ENCODE results near the gene CHRNG. TPM values are rescaled to one million over a fixed set of nuclear protein-coding genes. Genes with fewer than 3 reads are reported as not detected.

CHRNG gene
- total RNA-seq, 1 donor from 2014 or later, result not detected

DNA sequence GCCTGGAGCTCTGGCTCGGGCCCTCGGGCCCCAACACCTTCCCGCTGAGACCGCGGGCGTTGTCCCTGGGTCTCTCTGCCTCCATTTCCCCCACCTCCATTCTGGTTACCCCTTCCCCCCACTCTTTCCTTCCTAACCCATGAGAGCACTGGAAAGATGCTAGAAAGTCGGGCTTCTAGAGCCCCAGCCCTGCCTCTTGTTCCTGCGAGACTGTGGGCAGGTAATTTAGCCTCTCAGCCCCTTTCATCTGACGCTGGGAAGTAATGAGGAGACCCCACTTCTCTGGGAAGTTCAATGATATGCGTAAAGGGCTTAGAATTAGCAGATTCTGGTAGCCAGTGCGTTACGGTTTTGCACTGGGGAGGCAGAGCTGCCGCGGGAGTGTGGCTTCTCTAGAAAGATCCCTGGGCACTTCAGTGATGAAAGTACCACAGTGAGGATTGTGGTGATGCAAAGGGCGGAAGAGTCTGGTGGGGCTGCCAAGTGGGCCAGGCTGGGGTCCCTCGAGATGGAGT lies 35.6 kb upstream of the CHRNG start:
- no peak for ATAC-seq
- intact Hi-C loops (cut with DNase I), result no loop called here
- DNase-seq (ENCODE audit: missing footprints), result no peak

DNA sequence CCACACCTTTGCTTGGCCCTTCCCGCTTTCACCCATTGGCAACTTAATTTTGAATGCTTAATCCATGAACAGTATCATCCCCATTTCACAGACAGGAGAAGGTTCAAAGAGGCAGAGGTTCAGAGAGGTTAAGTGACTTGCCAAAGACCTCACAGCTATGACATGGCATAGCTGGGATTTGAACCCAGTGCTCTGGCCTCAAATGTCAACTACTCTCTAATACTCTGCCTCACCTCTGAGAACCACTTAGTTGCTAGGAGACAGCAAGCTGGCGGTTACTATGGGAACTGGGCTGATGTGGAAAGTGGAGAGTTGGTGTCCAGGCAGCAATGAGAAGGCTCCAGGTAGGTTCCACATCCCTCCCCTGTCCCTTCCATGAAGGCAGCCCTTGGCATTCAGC lies 35.1 kb upstream of the CHRNG start:
- no peak for ATAC-seq
- intact Hi-C loops (cut with DNase I), result no loop called here
- DNase-seq (ENCODE audit: missing footprints), result no peak

DNA sequence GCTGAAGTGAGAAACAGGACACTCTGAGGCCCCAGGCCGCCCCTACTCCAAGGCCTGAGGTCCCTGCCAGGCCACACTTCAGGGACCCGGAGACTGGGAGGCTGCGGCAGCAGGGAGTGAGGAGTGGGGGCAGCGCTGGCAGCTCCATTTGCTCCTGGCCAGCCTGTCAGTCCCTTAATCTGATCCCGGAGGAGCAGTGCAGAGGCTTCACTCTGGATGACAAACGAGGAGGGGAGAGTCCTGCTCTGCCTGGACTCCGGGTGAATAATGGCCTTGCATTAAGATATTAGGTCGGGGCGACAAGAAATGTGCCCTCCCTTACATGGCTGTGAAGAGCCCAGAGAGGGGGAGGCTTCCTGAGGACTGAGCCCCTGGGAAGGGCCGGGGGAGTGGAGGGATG lies 33.6 kb upstream of the CHRNG start:
- no peak for DNase-seq (ENCODE audit: missing footprints)
- ATAC-seq, result no peak
- intact Hi-C loops (cut with DNase I), result no loop called here

DNA sequence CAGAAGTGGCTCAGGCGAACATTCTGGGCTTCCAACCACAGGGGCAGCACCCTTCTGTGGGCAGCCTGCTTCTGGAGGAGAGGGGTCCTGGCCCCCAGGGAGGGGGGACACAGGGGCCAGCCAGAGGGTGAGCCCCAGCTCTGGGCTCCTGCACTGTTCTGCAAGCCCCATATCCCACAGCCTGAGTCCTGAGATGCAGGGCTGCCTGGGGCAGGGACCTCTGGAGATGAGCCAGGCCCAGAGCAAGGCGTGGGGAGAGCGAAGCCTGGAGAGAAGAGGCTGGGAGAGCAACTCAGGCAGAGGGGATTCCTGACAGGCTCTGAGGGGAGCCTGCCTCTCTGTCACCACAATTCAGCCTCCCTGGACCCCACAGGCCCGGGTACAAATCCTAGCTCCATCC lies 32.8 kb upstream of the CHRNG start:
- intact Hi-C loops (cut with DNase I), result no loop called here
- ATAC-seq, result no peak
- DNase-seq (ENCODE audit: missing footprints), result no peak

GRCh38 chr2:232508251-232508650 lies 31.2 kb upstream of the CHRNG start:
- no peak for ATAC-seq
- intact Hi-C loops (cut with DNase I), result no loop called here
- DNase-seq (ENCODE audit: missing footprints), result no peak

DNA sequence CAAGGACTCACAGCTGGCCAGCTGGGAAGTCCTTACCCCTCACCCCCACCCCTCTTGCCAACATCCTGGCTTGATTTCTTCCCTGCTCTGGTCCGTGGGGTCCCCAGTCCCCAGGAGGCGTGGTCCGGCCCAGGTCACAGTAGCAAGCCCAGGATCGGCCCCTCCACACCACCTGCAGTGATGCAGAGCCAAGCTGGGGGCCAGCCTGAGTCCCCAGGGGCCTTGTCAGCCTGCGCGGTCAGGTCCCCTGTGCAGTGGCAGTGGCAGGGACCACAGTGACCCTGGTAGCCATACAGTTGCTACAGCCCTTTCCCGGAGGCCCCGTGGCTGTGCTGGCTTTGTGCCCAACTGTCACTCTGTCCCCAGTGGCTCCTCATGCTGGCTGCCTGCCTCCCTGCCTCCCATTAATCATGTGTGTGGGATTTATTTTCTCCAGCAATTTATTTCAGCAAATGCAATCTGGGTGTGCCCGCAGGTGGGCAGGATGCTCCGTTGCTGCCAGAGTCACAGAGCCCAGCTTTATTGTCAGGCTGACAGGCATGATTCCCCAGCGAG lies 28.1 kb upstream of the CHRNG start:
- intact Hi-C loops (cut with DNase I), result no loop called here
- ATAC-seq (peak; percentile 53), DNase-seq (ENCODE audit: missing footprints) (no peak)

GRCh38 chr2:232512602-232513001 lies 26.9 kb upstream of the CHRNG start:
- no peak for DNase-seq (ENCODE audit: missing footprints)
- intact Hi-C loops (cut with DNase I), result no loop called here
- ATAC-seq, result no peak

- no peak for DNase-seq (ENCODE audit: missing footprints)
- ATAC-seq, result no peak
- intact Hi-C loops (cut with DNase I), result no loop called here
Observed at GRCh38 chr2:232513353-232513752, 26.1 kb upstream of the CHRNG start.

DNA sequence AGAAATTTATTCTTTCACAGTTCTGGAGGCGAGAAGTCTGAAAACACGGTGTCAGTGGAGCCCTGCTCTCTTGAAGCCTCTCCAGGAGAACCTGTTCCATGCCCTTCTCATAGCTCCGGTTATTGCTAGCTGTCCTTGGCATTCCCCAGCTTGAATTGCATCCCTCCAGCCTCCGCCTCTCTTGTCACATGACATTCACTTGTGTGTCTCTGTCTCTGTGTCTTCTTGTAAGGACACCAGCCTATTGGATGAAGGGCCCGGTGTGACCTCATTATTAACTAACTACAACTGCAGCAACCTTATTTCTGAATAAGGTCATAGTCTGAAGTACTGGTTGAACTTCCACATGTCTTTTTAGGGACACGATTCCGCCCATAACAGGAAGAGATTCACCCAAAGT lies 23.9 kb upstream of the CHRNG start:
- intact Hi-C loops (cut with DNase I), result no loop called here
- DNase-seq (ENCODE audit: missing footprints) (no peak), ATAC-seq (no peak)

DNA sequence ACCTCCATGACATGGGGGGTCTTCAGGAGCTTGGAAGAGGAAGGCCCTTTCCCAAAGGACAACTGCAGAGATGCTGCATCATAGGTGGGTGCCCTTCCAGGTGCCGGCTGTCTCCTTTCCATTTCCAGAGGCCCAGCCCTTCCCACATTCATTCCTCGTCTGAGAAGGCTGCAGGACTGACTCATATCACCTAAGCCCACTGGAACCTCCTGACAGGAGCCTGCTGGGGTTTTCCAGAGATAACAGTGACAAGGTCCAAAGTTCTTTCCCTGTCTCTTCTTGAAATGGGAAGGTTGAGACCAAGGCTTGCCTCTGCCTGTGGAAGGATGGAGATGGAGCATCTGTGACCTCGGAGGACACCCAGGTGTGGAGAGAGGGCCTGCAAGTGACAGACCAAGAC lies 22.9 kb upstream of the CHRNG start:
- no peak for ATAC-seq
- no peak for DNase-seq (ENCODE audit: missing footprints)
- intact Hi-C loops (cut with DNase I), result no loop called here

- intact Hi-C loops (cut with DNase I), result no loop called here
Observed at GRCh38 chr2:232518844-232519243, 20.6 kb upstream of the CHRNG start.

DNA sequence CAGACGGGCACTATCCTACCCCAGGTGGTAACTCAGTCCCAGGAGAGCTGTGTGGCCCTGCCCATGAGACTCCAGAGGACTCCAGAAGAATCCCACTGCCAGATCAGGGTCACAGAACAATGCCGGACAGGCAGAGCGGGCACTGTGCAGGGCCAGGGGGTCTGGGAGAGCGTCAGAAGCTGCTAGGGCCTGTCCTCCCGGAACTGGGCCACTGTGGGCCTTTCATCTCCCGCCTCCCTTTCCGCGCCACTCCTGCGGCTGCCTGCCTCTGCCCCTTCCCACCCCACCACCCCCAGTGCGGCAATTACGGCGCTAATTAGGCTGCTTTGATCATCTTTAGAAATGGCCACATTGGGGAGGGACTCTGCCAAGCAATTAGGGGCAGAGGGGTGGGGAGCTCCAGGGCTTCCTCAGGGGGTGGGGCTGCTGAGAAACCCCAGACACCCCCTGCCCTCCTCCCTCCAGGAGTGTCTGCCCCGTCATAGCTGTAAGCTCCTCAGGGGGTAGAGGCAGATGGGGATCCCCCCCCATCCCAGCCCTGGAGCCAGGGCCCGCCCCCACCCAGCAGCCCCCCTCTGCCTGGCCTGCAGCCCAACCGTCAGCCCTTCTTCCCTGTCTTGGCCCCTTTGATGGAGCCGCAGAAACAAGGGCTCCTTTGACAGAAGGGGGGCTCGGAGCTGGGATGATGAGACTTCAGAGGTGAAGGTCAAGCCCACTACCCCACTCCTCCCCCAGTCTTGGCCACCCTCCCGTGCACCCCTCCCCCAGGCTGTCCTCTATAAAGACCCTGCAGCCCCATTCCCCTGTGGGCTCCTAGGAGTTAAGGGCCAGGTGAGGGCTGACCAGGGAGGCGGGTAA lies 19.7 kb upstream of the CHRNG start, which contains the start of gene PRSS56:
TSS of gene PRSS56 (plus strand) at position 808 of the 858 bp plus-strand sequence. CDS start 211 bp downstream, outside the sequence.
- DNase-seq (ENCODE audit: missing footprints) (no peak), ATAC-seq (no peak)

More at GRCh38 chr2:232518844-232519243, 20.6 kb upstream of the CHRNG start:
- DNase-seq (ENCODE audit: missing footprints) (no peak), ATAC-seq (no peak)

GRCh38 chr2:232520489-232520888 lies 19.0 kb upstream of the CHRNG start:
- intact Hi-C loops (cut with DNase I), result loop anchor here (5.0 kb wide), 2 partner anchors 73 to 613 kb away; no protein-coding TSS in a partner anchor
- ATAC-seq (no peak), DNase-seq (ENCODE audit: missing footprints) (no peak)

More for the DNA sequence above, 19.7 kb upstream of the CHRNG start, which contains the start of gene PRSS56:
- intact Hi-C loops (cut with DNase I), result loop anchor here (5.0 kb wide), 2 partner anchors 73 to 613 kb away; no protein-coding TSS in a partner anchor

- no peak for ATAC-seq
- intact Hi-C loops (cut with DNase I), result loop anchor here (5.0 kb wide), 2 partner anchors 74 to 614 kb away; no protein-coding TSS in a partner anchor
- no peak for DNase-seq (ENCODE audit: missing footprints)
Observed at GRCh38 chr2:232521098-232521497, 18.4 kb upstream of the CHRNG start.

DNA sequence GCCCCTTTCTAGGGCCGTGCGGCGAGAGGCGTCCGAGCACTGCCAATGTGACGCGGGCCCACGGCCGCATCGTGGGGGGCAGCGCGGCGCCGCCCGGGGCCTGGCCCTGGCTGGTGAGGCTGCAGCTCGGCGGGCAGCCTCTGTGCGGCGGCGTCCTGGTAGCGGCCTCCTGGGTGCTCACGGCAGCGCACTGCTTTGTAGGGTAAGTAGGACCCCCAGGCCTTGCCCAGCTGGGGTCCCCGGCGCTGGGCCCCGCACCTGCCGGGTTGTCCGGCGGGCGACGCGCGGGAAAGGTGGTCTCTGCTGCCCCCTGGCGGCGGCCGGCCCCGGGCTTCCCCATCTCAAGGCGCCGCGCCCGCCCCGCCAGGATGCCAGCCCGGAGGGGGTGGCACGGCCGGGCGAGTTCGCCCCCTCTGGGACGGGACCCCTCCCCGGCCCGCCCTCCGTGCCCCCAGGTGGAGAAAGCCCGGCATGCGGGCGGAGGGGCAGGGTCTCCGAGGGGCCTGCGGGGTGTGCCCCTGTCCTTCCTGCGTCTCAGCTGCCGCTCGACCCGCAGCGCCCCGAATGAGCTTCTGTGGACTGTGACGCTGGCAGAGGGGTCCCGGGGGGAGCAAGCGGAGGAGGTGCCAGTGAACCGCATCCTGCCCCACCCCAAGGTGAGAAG lies 17.4 kb upstream of the CHRNG start:
- peak; percentile 87 for DNase-seq (ENCODE audit: missing footprints)
- intact Hi-C loops (cut with DNase I), result loop anchor here (5.0 kb wide), 2 partner anchors 75 to 615 kb away; no protein-coding TSS in a partner anchor

GRCh38 chr2:232522623-232523401 lies 16.7 kb upstream of the CHRNG start:
- intact Hi-C loops (cut with DNase I), result loop anchor here (5.0 kb wide), 2 partner anchors 76 to 616 kb away; no protein-coding TSS in a partner anchor
- DNase-seq (ENCODE audit: missing footprints), result no peak
- no peak for ATAC-seq

More for the DNA sequence above, 17.4 kb upstream of the CHRNG start:
- ATAC-seq, result peak; percentile 39

DNA sequence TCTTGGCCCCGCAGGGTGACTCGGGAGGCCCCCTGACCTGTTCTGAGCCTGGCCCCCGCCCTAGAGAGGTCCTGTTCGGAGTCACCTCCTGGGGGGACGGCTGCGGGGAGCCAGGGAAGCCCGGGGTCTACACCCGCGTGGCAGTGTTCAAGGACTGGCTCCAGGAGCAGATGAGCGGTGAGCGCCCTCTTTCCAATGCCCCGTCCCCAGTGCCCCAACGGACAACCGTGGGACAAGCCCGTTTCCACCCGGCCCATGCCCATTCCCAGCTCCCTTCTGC lies 16.1 kb upstream of the CHRNG start:
- no peak for ATAC-seq
- DNase-seq (ENCODE audit: missing footprints), result no peak
- intact Hi-C loops (cut with DNase I), result loop anchor here (5.0 kb wide), 2 partner anchors 76 to 616 kb away; no protein-coding TSS in a partner anchor
